Activated CD4-positive, alpha-beta T cell treated with anti-CD3 and anti-CD28 coated beads, Interleukin-2, amount 50 U/mL, for 4 hours (primary cell): ENCODE results near the gene ENAH.
"Not testable (repeated sequence)": the region's sequence is repeated elsewhere in the genome, so short reads cannot be mapped to it uniquely, and the experiment has no call there.

ENCODE experiments used
- DNase-seq, 2 experiments: peaks; one replicate each; pipeline ENCODE4 v3.0.0-alpha.2; 2020

ENAH gene

GRCh38 chr1:225638853-225639252 lies 14.1 kb downstream of the ENAH start:
- DNase-seq: no peak

- DNase-seq: no peak
These were observed 15.2 kb downstream of the ENAH start for GRCh38 chr1:225637651-225638199.

GRCh38 chr1:225636992-225637391 lies 15.9 kb downstream of the ENAH start:
- not testable (repeated sequence) for DNase-seq

GRCh38 chr1:225635649-225636048 lies 17.3 kb downstream of the ENAH start:
- DNase-seq: no peak

- not testable (repeated sequence) for DNase-seq
These were observed 20.1 kb downstream of the ENAH start for GRCh38 chr1:225632836-225633235.

- DNase-seq: no peak
These were observed 21.8 kb downstream of the ENAH start for GRCh38 chr1:225631021-225631663.

- DNase-seq: no peak
These were observed 23.4 kb downstream of the ENAH start for GRCh38 chr1:225629483-225629882.

GRCh38 chr1:225628794-225629193 lies 24.1 kb downstream of the ENAH start:
- DNase-seq: not testable (repeated sequence)

GRCh38 chr1:225627304-225627947 lies 25.5 kb downstream of the ENAH start:
- DNase-seq: no peak

- DNase-seq: no peak
These were observed 26.2 kb downstream of the ENAH start for GRCh38 chr1:225626698-225627097.

GRCh38 chr1:225617956-225618355 lies 35.0 kb downstream of the ENAH start:
- DNase-seq: no peak

GRCh38 chr1:225617479-225617878 lies 35.4 kb downstream of the ENAH start:
- no peak for DNase-seq

GRCh38 chr1:225615403-225615790 lies 37.5 kb downstream of the ENAH start:
- not testable (repeated sequence) for DNase-seq

GRCh38 chr1:225613006-225613405 lies 39.9 kb downstream of the ENAH start:
- DNase-seq: no peak

GRCh38 chr1:225612287-225612686 lies 40.6 kb downstream of the ENAH start:
- DNase-seq: no peak

GRCh38 chr1:225611537-225612223 lies 41.2 kb downstream of the ENAH start:
- no peak for DNase-seq

GRCh38 chr1:225610539-225610938 lies 42.4 kb downstream of the ENAH start:
- no peak for DNase-seq

GRCh38 chr1:225608014-225608796 lies 44.7 kb downstream of the ENAH start:
- DNase-seq: no peak

- DNase-seq: no peak
These were observed 45.6 kb downstream of the ENAH start for GRCh38 chr1:225607355-225607754.

GRCh38 chr1:225603538-225604354 lies 49.2 kb downstream of the ENAH start:
- no peak for DNase-seq

- DNase-seq: no peak
These were observed 50.2 kb downstream of the ENAH start for GRCh38 chr1:225602590-225603206.
